ENCODE measurements around the gene CERS2. TPM values are rescaled to one million over a fixed set of nuclear protein-coding genes. Genes with fewer than 3 reads are reported as not detected.
A peak's percentile ranks its signal among the peaks of the same experiment; 100 is the strongest.

Gene CERS2
- total and polyA plus RNA-seq, 2 of the 13 experiments (the other 11 are each of a cell fraction or from before 2014, with no cell fraction given), result 269 to 298 TPM

GRCh38 chr1:150925080-150925479 lies 49.6 kb downstream of the CERS2 start:
- peak; percentile 65 for TF ChIP-seq PRPF4 (IDR thresholded peaks at IDR 0.05; ENCODE audit: low read depth, low read length, poor library complexity, severe bottlenecking)
- no peak for TF ChIP-seq ZNF281 (CRISPR knock-in tag; IDR thresholded peaks at IDR 0.05; ENCODE audit: borderline replicate concordance)
- ChIA-PET CTCF (ENCODE audit: low intra/inter-chr PET ratio, low total read pairs) (interaction anchor here (1.4 kb wide), 1 partner anchor 54 kb away, joined by 3 read pairs; no protein-coding TSS in a partner anchor), POLR2A (interaction anchor here (0.7 to 3.4 kb wide), 2 partner anchors 56 to 81 kb away, joined by 3 to 17 read pairs; partner anchors contain the start of genes ANXA9 and MINDY1)
- no TSS peak for BruUV-seq (replicated peaks)
- H3K27ac ChIP-seq (ENCODE audit: extremely low read length, insufficient read depth, low read length), result no peak overlapping the region
- no peak overlapping the region for H3K4me3 ChIP-seq (replicated peaks in 1 of 3; ENCODE audit: insufficient read depth in 1 of 3, low read depth in 2 of 3, low read length in 3 of 3)
- H4K20me1 ChIP-seq (ENCODE audit: insufficient read depth, low read length), result no peaks in the 10 kb centered on the region
- no peaks in the 10 kb centered on the region for H3K9me3 ChIP-seq (ENCODE audit: low read length)
- no peak for FAIRE-seq
- WGBS (ENCODE audit: low lambda C conversion rate), result 94% methylated on average over 23 of the region's 23 CpGs
- intact Hi-C loops (cut with micrococcal nuclease; ENCODE audit: unreplicated experiment) (loop anchor here (10.0 kb wide), 1 partner anchor 100 kb away; no protein-coding TSS in a partner anchor), in situ Hi-C loops (cut with HindIII; ENCODE audit: extremely low pct_ligation_motif_present, low pct_unique_long_range_greater_than_20kb) (no loop called here)
- DNase-seq (ENCODE audit: low spot score), result no peak
- peaks cover 14% of the 10 kb centered on the region for H3K79me2 ChIP-seq (ENCODE audit: insufficient read depth, low read length)
- H3K36me3 ChIP-seq (replicated peaks in 1 of 2; ENCODE audit: control insufficient read depth in 1 of 2, insufficient read depth in 2 of 2, low read length in 2 of 2), result peaks cover 1 to 20% of the 10 kb centered on the region in 2 experiments; a peak in 2 of 5 replicates
- no peak overlapping the region for H3K9ac ChIP-seq (ENCODE audit: insufficient read depth, low read depth, low read length)
- peak overlapping the region; percentile 87 for H3K4me2 ChIP-seq (ENCODE audit: low read depth, low read length)
- H3K4me1 ChIP-seq (ENCODE audit: insufficient read depth, low read length), result peaks cover 15% of the 10 kb centered on the region
- no peaks in the 10 kb centered on the region for H3K27me3 ChIP-seq (ENCODE audit: control insufficient read depth in 1 of 2, insufficient read depth in 2 of 2, low read length in 2 of 2)
- no peak for ATAC-seq
- H2AFZ ChIP-seq (ENCODE audit: low read length), result no peak overlapping the region

- 42% methylated on average over 2 of the region's 2 CpGs for WGBS (ENCODE audit: low lambda C conversion rate)
- TF ChIP-seq RBFOX2 (IDR thresholded peaks at IDR 0.05; ENCODE audit: low read depth, low read length) (no peak), TCF12 (IDR thresholded peaks at IDR 0.05) (no peak), TCF12 (CRISPR knock-in tag; IDR thresholded peaks at IDR 0.05) (no peak), ZNF891 (CRISPR knock-in tag; IDR thresholded peaks at IDR 0.05) (no peak), ZBTB49 (CRISPR knock-in tag; IDR thresholded peaks at IDR 0.05; ENCODE audit: borderline replicate concordance) (no peak), ZFP36 (IDR thresholded peaks at IDR 0.05; ENCODE audit: borderline replicate concordance, low read depth, low read length, partially characterized antibody) (no peak), XRCC5 (optimal IDR thresholded peaks at IDR 0.05; ENCODE audit: low read length) (peak; percentile 33), SMAD3 (CRISPR knock-in tag; IDR thresholded peaks at IDR 0.05) (no peak), E2F5 (CRISPR knock-in tag; conservative IDR thresholded peaks at IDR 0.05) (no peak)
These were observed 52.1 kb downstream of the CERS2 start for GRCh38 chr1:150922519-150922975.

More at GRCh38 chr1:150922519-150922975, 52.1 kb downstream of the CERS2 start:
- ChIA-PET POLR2A (interaction anchor here (0.6 to 1.2 kb wide), 5 partner anchors 17 to 294 kb away, joined by 3 to 5 read pairs (median 3); partner anchors contain the start of genes CERS2 and MINDY1), CTCF (ENCODE audit: low intra/inter-chr PET ratio, low total read pairs) (interaction anchor here (0.6 to 0.8 kb wide), 2 partner anchors 58 to 93 kb away, joined by 3 to 4 read pairs; no protein-coding TSS in a partner anchor)
- Histone ChIP-seq H3K9ac (ENCODE audit: insufficient read depth, low read depth, low read length) (no peak overlapping the region), H3K4me2 (ENCODE audit: low read depth, low read length) (no peak overlapping the region), H3K27me3 (ENCODE audit: control insufficient read depth in 1 of 2, insufficient read depth in 2 of 2, low read length in 2 of 2) (no peaks in the 10 kb centered on the region), H3K79me2 (ENCODE audit: insufficient read depth, low read length) (peaks cover 10% of the 10 kb centered on the region), H2AFZ (ENCODE audit: low read length) (no peak overlapping the region), H3K36me3 (replicated peaks in 1 of 2; ENCODE audit: control insufficient read depth in 1 of 2, insufficient read depth in 2 of 2, low read length in 2 of 2) (peaks cover 0 to under 1% of the 10 kb centered on the region in 2 experiments; a peak in 1 of 5 replicates), H3K4me1 (ENCODE audit: insufficient read depth, low read length) (peaks cover 7% of the 10 kb centered on the region), H3K27ac (ENCODE audit: extremely low read length, insufficient read depth, low read length) (no peak overlapping the region), H3K9me3 (ENCODE audit: low read length) (no peaks in the 10 kb centered on the region), H4K20me1 (ENCODE audit: insufficient read depth, low read length) (no peaks in the 10 kb centered on the region), H3K4me3 (replicated peaks in 1 of 3; ENCODE audit: insufficient read depth in 1 of 3, low read depth in 2 of 3, low read length in 3 of 3) (no peak overlapping the region)
- in situ Hi-C loops (cut with HindIII; ENCODE audit: extremely low pct_ligation_motif_present, low pct_unique_long_range_greater_than_20kb) (no loop called here), intact Hi-C loops (cut with micrococcal nuclease; ENCODE audit: unreplicated experiment) (loop anchor here (5.0 to 10.0 kb wide), 2 partner anchors 45 to 98 kb away; partner anchors contain the start of gene ARNT)
- ATAC-seq, result peak; percentile 45
- DNase-seq (ENCODE audit: low spot score), result peak; percentile 70
- no TSS peak for BruUV-seq (replicated peaks)
- FAIRE-seq, result peak; percentile 74
